ENCODE data around the gene C11orf65.
"Not testable (repeated sequence)": the region's sequence is repeated elsewhere in the genome, so short reads cannot be mapped to it uniquely, and the experiment has no call there.

C11orf65 gene

GRCh38 chr11:108432783-108433182 lies 34.5 kb downstream of the C11orf65 start:
- POLR2A ChIA-PET, result no interaction called here
- Histone ChIP-seq H3K4me1 (ENCODE audit: control insufficient read depth, insufficient read depth, low read length) (no peaks in the 10 kb centered on the region), H3K36me3 (ENCODE audit: control insufficient read depth in 2 of 2, insufficient read depth in 1 of 2, low read length in 2 of 2) (no peaks in the 10 kb centered on the region), H3K9me3 (ENCODE audit: control insufficient read depth, insufficient read depth, low read depth, low read length) (no peaks in the 10 kb centered on the region), H3K4me3 (ENCODE audit: low read depth, low read length) (no peak overlapping the region), H3K27ac (ENCODE audit: extremely low read depth, low read depth, low read length) (no peak overlapping the region)
- TF ChIP-seq ZNF585B (tag by site-specific recombination; IDR thresholded peaks at IDR 0.05) (no peak), ZNF76 (tag by site-specific recombination; IDR thresholded peaks at IDR 0.05; ENCODE audit: borderline replicate concordance, low read depth) (no peak)
- CTCF ChIA-PET, result no interaction called here

GRCh38 chr11:108431997-108432396 lies 35.3 kb downstream of the C11orf65 start:
- TF ChIP-seq ZNF677 (tag by site-specific recombination; IDR thresholded peaks at IDR 0.05) (peak; percentile 77), ZFP41 (tag by site-specific recombination; IDR thresholded peaks at IDR 0.05; ENCODE audit: borderline replicate concordance) (no peak)
- H3K4me1 ChIP-seq (ENCODE audit: control insufficient read depth, insufficient read depth, low read length), result no peaks in the 10 kb centered on the region
- no peak overlapping the region for H3K4me3 ChIP-seq (ENCODE audit: low read depth, low read length)
- POLR2A ChIA-PET, result no interaction called here
- CTCF ChIA-PET, result no interaction called here
- H3K27ac ChIP-seq (ENCODE audit: extremely low read depth, low read depth, low read length), result no peak overlapping the region
- no peaks in the 10 kb centered on the region for H3K36me3 ChIP-seq (ENCODE audit: control insufficient read depth in 2 of 2, insufficient read depth in 1 of 2, low read length in 2 of 2)
- H3K9me3 ChIP-seq (ENCODE audit: control insufficient read depth, insufficient read depth, low read depth, low read length), result no peaks in the 10 kb centered on the region

- Histone ChIP-seq H3K9me3 (ENCODE audit: control insufficient read depth, insufficient read depth, low read depth, low read length) (no peaks in the 10 kb centered on the region), H3K36me3 (ENCODE audit: control insufficient read depth in 2 of 2, insufficient read depth in 1 of 2, low read length in 2 of 2) (no peaks in the 10 kb centered on the region), H3K27ac (ENCODE audit: extremely low read depth, low read depth, low read length) (no peak overlapping the region), H3K4me3 (ENCODE audit: low read depth, low read length) (no peak overlapping the region), H3K4me1 (ENCODE audit: control insufficient read depth, insufficient read depth, low read length) (no peaks in the 10 kb centered on the region)
- no peak for TF ChIP-seq ZNF426 (tag by site-specific recombination; IDR thresholded peaks at IDR 0.05)
- POLR2A ChIA-PET, result no interaction called here
- CTCF ChIA-PET, result no interaction called here
Measured at GRCh38 chr11:108431370-108431769, 36.0 kb downstream of the C11orf65 start.

- CTCF ChIA-PET, result interaction anchor here (0.6 kb wide), 1 partner anchor 224 kb away, joined by 4 read pairs; no protein-coding TSS in a partner anchor
- H3K4me1 ChIP-seq (ENCODE audit: control insufficient read depth, insufficient read depth, low read length); H3K27ac ChIP-seq (ENCODE audit: extremely low read depth, low read depth, low read length); POLR2A ChIA-PET; H3K9me3 ChIP-seq (ENCODE audit: control insufficient read depth, insufficient read depth, low read depth, low read length); H3K4me3 ChIP-seq (ENCODE audit: low read depth, low read length); H3K36me3 ChIP-seq (ENCODE audit: control insufficient read depth in 2 of 2, insufficient read depth in 1 of 2, low read length in 2 of 2): not testable (repeated sequence)
- TF ChIP-seq ZNF654 (tag by site-specific recombination; IDR thresholded peaks at IDR 0.05; ENCODE audit: low read depth), result peak; percentile 21; the same call in 1 of the 2 replicates
- TF ChIP-seq CTCF (tag by site-specific recombination; IDR thresholded peaks at IDR 0.05), result 0 out of 2 replicates have a peak, but pooled peaks have one; percentile 23
Measured at GRCh38 chr11:108417551-108417950, 49.8 kb downstream of the C11orf65 start.

GRCh38 chr11:108414958-108415357 lies 52.4 kb downstream of the C11orf65 start:
- ChIA-PET CTCF (no interaction called here), POLR2A (no interaction called here)
- H3K27ac ChIP-seq (ENCODE audit: extremely low read depth, low read depth, low read length), result no peak overlapping the region
- no peak overlapping the region for H3K4me3 ChIP-seq (ENCODE audit: low read depth, low read length)
- no peaks in the 10 kb centered on the region for H3K36me3 ChIP-seq (ENCODE audit: control insufficient read depth in 2 of 2, insufficient read depth in 1 of 2, low read length in 2 of 2)
- H3K9me3 ChIP-seq (ENCODE audit: control insufficient read depth, insufficient read depth, low read depth, low read length), result no peaks in the 10 kb centered on the region
- TF ChIP-seq SETDB1 (IDR thresholded peaks at IDR 0.05; ENCODE audit: insufficient read length, low read length) (peak; percentile 52), YY2 (tag by site-specific recombination; IDR thresholded peaks at IDR 0.05) (no peak)
- H3K4me1 ChIP-seq (ENCODE audit: control insufficient read depth, insufficient read depth, low read length), result no peaks in the 10 kb centered on the region

- POLR2A ChIA-PET, result no interaction called here
- CTCF ChIA-PET, result no interaction called here
- TF ChIP-seq IKZF3 (tag by site-specific recombination; IDR thresholded peaks at IDR 0.05), result no peak
- TF ChIP-seq ZBTB11 (tag by site-specific recombination; conservative IDR thresholded peaks at IDR 0.05; ENCODE audit: low read depth), result no peak
- TF ChIP-seq ZBTB6 (tag by site-specific recombination; IDR thresholded peaks at IDR 0.05), result no peak
Measured at GRCh38 chr11:108405706-108406105, 61.6 kb downstream of the C11orf65 start.

More at GRCh38 chr11:108405706-108406105, 61.6 kb downstream of the C11orf65 start:
- no peak overlapping the region for H3K27ac ChIP-seq (ENCODE audit: extremely low read depth, low read depth, low read length)
- H3K4me3 ChIP-seq (ENCODE audit: low read depth, low read length), result no peak overlapping the region
- H3K4me1 ChIP-seq (ENCODE audit: control insufficient read depth, insufficient read depth, low read length), result no peaks in the 10 kb centered on the region
- H3K9me3 ChIP-seq (ENCODE audit: control insufficient read depth, insufficient read depth, low read depth, low read length), result no peaks in the 10 kb centered on the region; the same call in 1 of the 2 replicates
- H3K36me3 ChIP-seq (ENCODE audit: control insufficient read depth in 2 of 2, insufficient read depth in 1 of 2, low read length in 2 of 2), result no peaks in the 10 kb centered on the region

Data from HEK293 (cell line).